Fibroblast of lung (primary cell): ENCODE measurements around the gene MSX1. TPM values are rescaled to one million over a fixed set of nuclear protein-coding genes. Genes with fewer than 3 reads are reported as not detected.

Experiments
- DNase-seq, 2 donors: peaks; one replicate each; pipeline versions ENCODE4 v3.0.0 to v3.0.0-alpha.2; 2010; ENCODE audit warnings: low read depth in 2 of 2
- H2AFZ ChIP-seq: 2 replicates; pipeline ENCODE4 v1.5.1; 2012; ENCODE audit warnings: low read length, control low read depth, inconsistent platforms
- H3K27ac ChIP-seq: 2 replicates; pipeline ENCODE4 v1.5.1; 2011; ENCODE audit warnings: low read length, control low read depth; ENCODE audit not compliant: insufficient read depth
- H3K27me3 ChIP-seq: 2 replicates; pipeline ENCODE4 v1.5.1; 2011; ENCODE audit warnings: mild to moderate bottlenecking, low read length; ENCODE audit not compliant: control insufficient read depth, insufficient read depth
- H3K36me3 ChIP-seq: 2 replicates; pipeline ENCODE4 v1.5.1; 2011; ENCODE audit warnings: low read length; ENCODE audit not compliant: control insufficient read depth, insufficient read depth
- H3K4me1 ChIP-seq: 2 replicates; pipeline ENCODE4 v1.5.1; 2011; ENCODE audit warnings: low read length; ENCODE audit not compliant: control insufficient read depth, insufficient read depth; ENCODE audit errors: extremely low read depth
- H3K4me2 ChIP-seq: 2 replicates; pipeline ENCODE4 v1.5.1; 2011; ENCODE audit warnings: low read length, control low read depth; ENCODE audit not compliant: insufficient read depth; ENCODE audit errors: extremely low read depth
- H3K4me3 ChIP-seq, 4 experiments: fragments of 200-600 bp in 1 of 4; sonication (generic) in 1 of 4; replicated peaks in 1 of 4; 2 replicates each; pipeline ENCODE4 v1.5.1; 2011 to 2016; ENCODE audit warnings: low read length in 4 of 4, low read depth in 3 of 4, mild to moderate bottlenecking in 3 of 4, control low read depth in 2 of 4, inconsistent platforms in 1 of 4, mixed read lengths in 1 of 4; ENCODE audit not compliant: insufficient read depth in 1 of 4; ENCODE audit errors: control extremely low read depth in 1 of 4
- H3K79me2 ChIP-seq: 2 replicates; pipeline ENCODE4 v1.5.1; 2012; ENCODE audit warnings: mild to moderate bottlenecking, low read length, inconsistent platforms; ENCODE audit not compliant: control insufficient read depth, insufficient read depth
- H3K9ac ChIP-seq: 2 replicates; pipeline ENCODE4 v1.5.1; 2011; ENCODE audit warnings: mild to moderate bottlenecking, low read length, control low read depth; ENCODE audit not compliant: insufficient read depth
- H3K9me3 ChIP-seq: 2 replicates; pipeline ENCODE4 v1.5.1; 2012; ENCODE audit warnings: low read depth, low read length; ENCODE audit not compliant: control insufficient read depth, insufficient read depth
- H4K20me1 ChIP-seq: 2 replicates; pipeline ENCODE4 v1.5.1; 2011; ENCODE audit warnings: low read length; ENCODE audit not compliant: control insufficient read depth, insufficient read depth; ENCODE audit errors: extremely low read depth
- CTCF ChIP-seq, 2 donors: IDR thresholded peaks in 1 of 2; conservative IDR thresholded peaks in 1 of 2; 1 replicate in 1 of 2; 2 replicates in 1 of 2; pipeline ENCODE4 v1.5.1; 2011 to 2012; ENCODE audit warnings: low read length in 2 of 2, control low read depth in 1 of 2, inconsistent platforms in 1 of 2, low read depth in 1 of 2, mild to moderate bottlenecking in 1 of 2
- EZH2 ChIP-seq: IDR thresholded peaks from 2 replicates; pipeline ENCODE4 v1.5.1; 2012; ENCODE audit warnings: low read length, control low read depth, mild to moderate bottlenecking; ENCODE audit errors: missing control alignments
- polyA plus RNA-seq, 2 donors: library from polyadenylated mRNA; depleted of rRNA in 1 of 2; stranded (reverse) in 1 of 2; unstranded in 1 of 2; fragments of >200 nt; gene quantifications; 2 replicates each; pipeline ENCODE4 v1.2.1, GENCODE V29; 2011 to 2012; ENCODE audit warnings: missing spikeins in 1 of 2
- total RNA-seq: library from RNA; depleted of rRNA; stranded (reverse); fragments of >200 nt; gene quantifications from 2 replicates; pipeline ENCODE4 v1.2.1, GENCODE V29; 2014

The MSX1 gene
- total and polyA plus RNA-seq, 2 donors (not counting 1 experiment from before 2014, with no cell fraction given) = 1.3 to 2.1 TPM

DNA sequence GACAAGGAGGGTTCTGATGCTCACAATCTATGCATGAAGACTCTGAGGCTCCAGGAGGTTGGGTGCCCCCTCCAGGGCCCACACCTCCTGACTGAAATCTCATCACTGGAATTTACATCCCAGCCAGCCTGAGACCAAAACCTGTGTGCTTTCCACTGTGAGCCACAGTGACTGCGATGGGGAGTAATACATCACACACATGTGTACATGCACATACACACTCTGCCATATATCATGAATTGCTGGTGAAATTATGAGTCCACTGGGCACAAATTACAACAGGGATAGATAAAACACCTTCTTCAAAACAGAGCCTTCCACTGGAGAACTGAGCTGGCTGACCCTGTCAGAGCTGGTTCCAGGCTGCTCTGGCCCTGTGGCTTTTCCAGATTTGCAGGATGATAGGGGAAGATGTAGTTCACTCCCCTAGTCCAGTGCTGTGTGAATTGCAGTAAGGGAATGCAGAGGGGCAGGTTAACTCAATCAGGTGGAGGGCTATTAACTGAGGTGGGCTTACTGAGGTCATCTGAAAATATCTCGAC is 35.8 kb upstream of the MSX1 start:
- H3K4me3 ChIP-seq = no peak overlapping the region
- H3K79me2 ChIP-seq = no peaks in the 10 kb centered on the region
- H3K9me3 ChIP-seq = no peaks in the 10 kb centered on the region

DNA sequence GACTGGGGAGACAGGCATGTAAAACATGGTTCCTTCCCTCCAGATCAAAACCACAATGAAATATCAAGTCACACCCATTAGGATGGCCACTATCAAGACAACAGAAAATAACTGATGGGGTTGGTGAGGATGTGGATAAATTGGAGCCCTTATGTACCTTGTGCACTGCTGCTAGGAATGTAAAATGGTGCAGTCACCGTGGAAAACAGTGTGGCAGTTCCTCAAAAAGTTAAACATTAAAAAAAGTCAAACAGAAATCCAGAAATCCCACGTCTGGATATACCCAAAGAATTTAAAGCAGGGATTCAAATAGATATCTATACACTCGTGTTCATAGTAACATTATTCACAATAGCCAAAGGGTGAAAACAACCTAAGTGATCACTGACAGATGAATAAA is 35.2 kb upstream of the MSX1 start:
- Histone ChIP-seq H3K79me2 (no peaks in the 10 kb centered on the region), H3K4me2 (no peak overlapping the region)

More for the DNA sequence above, 35.8 kb upstream of the MSX1 start:
- Histone ChIP-seq H3K36me3 (no peaks in the 10 kb centered on the region), H4K20me1 (no peaks in the 10 kb centered on the region), H3K27ac (no peak overlapping the region), H3K4me1 (no peaks in the 10 kb centered on the region), H3K9ac (no peak overlapping the region), H3K4me2 (no peak overlapping the region), H2AFZ (no peak overlapping the region), H3K27me3 (no peaks in the 10 kb centered on the region)
- no peak for DNase-seq
- no peak for TF ChIP-seq CTCF (conservative IDR thresholded peaks at IDR 0.05 in 1 of 2, IDR thresholded peaks at IDR 0.05 in 1 of 2; ENCODE audit: low read depth in 1 of 2, low read length in 2 of 2)
- no peak for TF ChIP-seq EZH2

GRCh38 chr4:4825431-4825830 is 34.0 kb upstream of the MSX1 start:
- no peak for DNase-seq
- Histone ChIP-seq H3K9ac (no peak overlapping the region), H3K4me3 (no peak overlapping the region), H4K20me1 (no peaks in the 10 kb centered on the region), H2AFZ (no peak overlapping the region), H3K79me2 (no peaks in the 10 kb centered on the region), H3K9me3 (no peaks in the 10 kb centered on the region), H3K27ac (no peak overlapping the region), H3K4me2 (no peak overlapping the region), H3K36me3 (no peaks in the 10 kb centered on the region), H3K4me1 (no peaks in the 10 kb centered on the region), H3K27me3 (no peaks in the 10 kb centered on the region)
- TF ChIP-seq EZH2 (no peak), CTCF (conservative IDR thresholded peaks at IDR 0.05 in 1 of 2, IDR thresholded peaks at IDR 0.05 in 1 of 2; ENCODE audit: low read depth in 1 of 2, low read length in 2 of 2) (no peak)

More for the DNA sequence above, 35.2 kb upstream of the MSX1 start:
- H3K4me3 ChIP-seq = no peak overlapping the region
- no peaks in the 10 kb centered on the region for H3K4me1 ChIP-seq
- no peak for TF ChIP-seq CTCF (conservative IDR thresholded peaks at IDR 0.05 in 1 of 2, IDR thresholded peaks at IDR 0.05 in 1 of 2; ENCODE audit: low read depth in 1 of 2, low read length in 2 of 2)
- no peak for TF ChIP-seq EZH2
- no peak for DNase-seq
- no peak overlapping the region for H3K9ac ChIP-seq
- no peaks in the 10 kb centered on the region for H3K27me3 ChIP-seq
- H3K36me3 ChIP-seq = no peaks in the 10 kb centered on the region
- no peak overlapping the region for H3K27ac ChIP-seq
- H2AFZ ChIP-seq = no peak overlapping the region
- H3K9me3 ChIP-seq = no peaks in the 10 kb centered on the region
- H4K20me1 ChIP-seq = no peaks in the 10 kb centered on the region
